ENCODE data around the gene C5orf52.
"Not testable (repeated sequence)": the region's sequence is repeated elsewhere in the genome, so short reads cannot be mapped to it uniquely, and the experiment has no call there.

C5orf52 gene

DNA sequence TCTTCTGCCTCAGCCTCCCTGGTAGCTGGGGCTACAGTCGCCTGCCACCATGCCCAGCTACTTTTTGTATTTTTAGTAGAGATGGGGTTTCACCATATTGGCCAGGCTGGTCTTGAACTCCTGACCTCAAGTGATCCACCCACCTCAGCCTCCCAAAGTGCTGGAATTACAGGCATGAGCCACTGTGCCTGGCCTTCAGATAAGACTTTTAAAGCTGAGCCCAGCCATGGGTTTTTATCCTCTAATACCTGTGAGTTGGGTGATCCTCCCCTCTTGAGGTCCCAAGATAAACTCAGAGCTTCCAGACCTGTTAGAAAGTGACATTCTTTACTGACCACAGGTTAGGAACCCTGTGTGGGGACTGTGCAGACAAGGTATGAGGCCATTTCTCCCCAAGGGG lies 56.5 kb downstream of the C5orf52 start:
- not testable (repeated sequence) for H3K4me3 Mint-ChIP-seq; DNase-seq (ENCODE audit: low spot score in 2 of 2); H3K27ac Mint-ChIP-seq; H3K9me3 Mint-ChIP-seq; ATAC-seq
- peaks cover 17% of the 10 kb centered on the region for H3K36me3 Mint-ChIP-seq
- peaks cover 24% of the 10 kb centered on the region for H3K4me1 Mint-ChIP-seq

Data from stimulated activated effector memory CD8-positive, alpha-beta T cell treated with anti-CD3 and anti-CD28 coated beads, Interleukin-12 subunit alpha, Interleukin-12 subunit beta, amount 100 ng/mL, for 72 hours (primary cell).